Heart left ventricle (tissue), 13 donors: ENCODE results near the gene RPL35.

Experiments used
- CTCF ChIP-seq, 12 donors: fragments of 200-600 bp; sonication (generic) in 4 of 12; IDR thresholded peaks; one replicate each; pipeline versions ENCODE4 v1.5.0 to v1.8.0; 2018 to 2022; ENCODE audit warnings: antibody characterized with exemption in 12 of 12, mild to moderate bottlenecking in 5 of 12
- POLR2A ChIP-seq, 2 donors: fragments of 450-650 bp; IDR thresholded peaks; one replicate each; pipeline ENCODE4 v1.6.1; 2017; ENCODE audit warnings: antibody characterized with exemption in 2 of 2, mild to moderate bottlenecking in 2 of 2, moderate library complexity in 2 of 2
- donor health status: ischemic (EF 13 %, LVEDD 7.1; RV severe dilation, severe dysfunction).
- donor health status: DM: no; HTN: yes; CAD: no.
- donor health status: DM: no; HTN: no; CAD: no.
- donor health status: ischemic (EF 25% LVEDD 6.9; RV normal size, moderate dysfunction).
- donor health status: ischemic (EF 25% LVEDD 5.7; RV mildly dilated, moderate dysfunction).
- donor health status: ischemic (EF 35%, LVEDD 5.7; RV mildly dilated, moderate dysfunction).
- donor health status: nonischemic (EF 11% LVEDD 7.7; RV severe dilation, severe dysfunction).
- donor health status: DM: yes; HTN: yes; CAD: no.
- donor health status: PGD.
- donor health status: ischemic (EF 29% LVEDD 5.4; RV normal size, mild dysfunction).
- donor health status: nonischemic (EF 23%, LVEDD 6.1; RV moderate dilation, normal function).

DNA sequence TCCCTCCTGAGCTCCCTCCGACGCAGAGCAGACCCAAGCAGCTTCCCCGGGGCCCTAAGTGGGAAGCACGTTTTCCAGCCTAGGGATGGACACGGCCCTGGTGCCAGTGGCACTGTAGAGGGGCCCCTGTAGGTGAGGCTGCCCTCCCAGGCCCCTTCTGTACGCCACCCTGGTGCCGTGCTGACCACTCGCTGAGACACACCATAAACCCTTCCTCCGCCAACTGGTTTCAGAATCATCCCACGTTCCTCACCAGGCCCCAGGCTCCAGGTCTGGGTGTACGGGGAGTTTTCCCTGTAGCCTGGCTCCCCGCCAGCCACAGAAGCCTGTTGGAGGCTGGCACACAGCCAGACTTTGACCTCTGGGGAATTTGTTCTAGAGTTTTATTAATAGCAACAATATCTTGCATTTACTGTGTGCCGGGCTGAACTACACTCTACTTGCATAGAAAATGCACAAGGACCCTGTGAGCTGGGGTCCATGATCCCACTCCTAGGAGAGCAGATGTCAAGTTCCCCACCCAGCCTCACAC is 26.7 kb downstream of the RPL35 start:
- TF ChIP-seq CTCF (IDR thresholded peaks at IDR 0.05) = no peak
- TF ChIP-seq POLR2A (IDR thresholded peaks at IDR 0.05) = no peak
